ENCODE results near the gene THSD7B.

DNA sequence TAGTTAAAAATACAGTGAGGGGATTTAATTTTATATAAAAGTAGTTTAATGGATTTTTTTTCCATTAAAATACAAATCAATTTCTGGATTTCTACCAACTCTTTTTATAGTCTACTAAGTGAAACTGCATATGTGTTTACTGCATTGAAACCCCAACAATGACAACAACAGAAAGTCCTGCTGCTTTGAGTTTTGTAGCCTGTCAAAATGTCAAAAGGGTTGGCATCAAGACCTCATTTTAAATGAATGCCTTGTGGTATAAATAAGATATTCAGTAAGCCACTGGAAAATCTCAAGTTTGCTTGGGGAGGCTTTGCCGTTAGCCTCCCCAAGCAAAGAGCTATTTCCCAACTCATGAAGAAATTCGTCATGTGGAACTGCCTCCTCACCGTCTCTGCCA lies 758.6 kb downstream of the THSD7B start:
- TF ChIP-seq POLR2A (IDR thresholded peaks at IDR 0.05): no peak
- TF ChIP-seq, protein P1, sequence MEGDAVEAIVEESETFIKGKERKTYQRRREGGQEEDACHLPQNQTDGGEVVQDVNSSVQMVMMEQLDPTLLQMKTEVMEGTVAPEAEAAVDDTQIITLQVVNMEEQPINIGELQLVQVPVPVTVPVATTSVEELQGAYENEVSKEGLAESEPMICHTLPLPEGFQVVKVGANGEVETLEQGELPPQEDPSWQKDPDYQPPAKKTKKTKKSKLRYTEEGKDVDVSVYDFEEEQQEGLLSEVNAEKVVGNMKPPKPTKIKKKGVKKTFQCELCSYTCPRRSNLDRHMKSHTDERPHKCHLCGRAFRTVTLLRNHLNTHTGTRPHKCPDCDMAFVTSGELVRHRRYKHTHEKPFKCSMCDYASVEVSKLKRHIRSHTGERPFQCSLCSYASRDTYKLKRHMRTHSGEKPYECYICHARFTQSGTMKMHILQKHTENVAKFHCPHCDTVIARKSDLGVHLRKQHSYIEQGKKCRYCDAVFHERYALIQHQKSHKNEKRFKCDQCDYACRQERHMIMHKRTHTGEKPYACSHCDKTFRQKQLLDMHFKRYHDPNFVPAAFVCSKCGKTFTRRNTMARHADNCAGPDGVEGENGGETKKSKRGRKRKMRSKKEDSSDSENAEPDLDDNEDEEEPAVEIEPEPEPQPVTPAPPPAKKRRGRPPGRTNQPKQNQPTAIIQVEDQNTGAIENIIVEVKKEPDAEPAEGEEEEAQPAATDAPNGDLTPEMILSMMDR (IDR thresholded peaks at IDR 0.05): no peak
